Fibroblast of lung (primary cell): ENCODE results near the gene TMED8. TPM values are rescaled to one million over a fixed set of nuclear protein-coding genes. Genes with fewer than 3 reads are reported as not detected.
"Not testable (repeated sequence)": the region's sequence is repeated elsewhere in the genome, so short reads cannot be mapped to it uniquely, and the experiment has no call there.

Experiments used
- DNase-seq, 2 donors: peaks; one replicate each; pipeline versions ENCODE4 v3.0.0 to v3.0.0-alpha.2; 2010; ENCODE audit warnings: low read depth in 2 of 2
- H2AFZ ChIP-seq: 2 replicates; pipeline ENCODE4 v1.5.1; 2012; ENCODE audit warnings: low read length, control low read depth, inconsistent platforms
- H3K27ac ChIP-seq: 2 replicates; pipeline ENCODE4 v1.5.1; 2011; ENCODE audit warnings: low read length, control low read depth; ENCODE audit not compliant: insufficient read depth
- H3K27me3 ChIP-seq: 2 replicates; pipeline ENCODE4 v1.5.1; 2011; ENCODE audit warnings: mild to moderate bottlenecking, low read length; ENCODE audit not compliant: control insufficient read depth, insufficient read depth
- H3K36me3 ChIP-seq: 2 replicates; pipeline ENCODE4 v1.5.1; 2011; ENCODE audit warnings: low read length; ENCODE audit not compliant: control insufficient read depth, insufficient read depth
- H3K4me1 ChIP-seq: 2 replicates; pipeline ENCODE4 v1.5.1; 2011; ENCODE audit warnings: low read length; ENCODE audit not compliant: control insufficient read depth, insufficient read depth; ENCODE audit errors: extremely low read depth
- H3K4me2 ChIP-seq: 2 replicates; pipeline ENCODE4 v1.5.1; 2011; ENCODE audit warnings: low read length, control low read depth; ENCODE audit not compliant: insufficient read depth; ENCODE audit errors: extremely low read depth
- H3K4me3 ChIP-seq, 4 experiments: fragments of 200-600 bp in 1 of 4; sonication (generic) in 1 of 4; replicated peaks in 1 of 4; 2 replicates each; pipeline ENCODE4 v1.5.1; 2011 to 2016; ENCODE audit warnings: low read length in 4 of 4, low read depth in 3 of 4, mild to moderate bottlenecking in 3 of 4, control low read depth in 2 of 4, inconsistent platforms in 1 of 4, mixed read lengths in 1 of 4; ENCODE audit not compliant: insufficient read depth in 1 of 4; ENCODE audit errors: control extremely low read depth in 1 of 4
- H3K79me2 ChIP-seq: 2 replicates; pipeline ENCODE4 v1.5.1; 2012; ENCODE audit warnings: mild to moderate bottlenecking, low read length, inconsistent platforms; ENCODE audit not compliant: control insufficient read depth, insufficient read depth
- H3K9ac ChIP-seq: 2 replicates; pipeline ENCODE4 v1.5.1; 2011; ENCODE audit warnings: mild to moderate bottlenecking, low read length, control low read depth; ENCODE audit not compliant: insufficient read depth
- H3K9me3 ChIP-seq: 2 replicates; pipeline ENCODE4 v1.5.1; 2012; ENCODE audit warnings: low read depth, low read length; ENCODE audit not compliant: control insufficient read depth, insufficient read depth
- H4K20me1 ChIP-seq: 2 replicates; pipeline ENCODE4 v1.5.1; 2011; ENCODE audit warnings: low read length; ENCODE audit not compliant: control insufficient read depth, insufficient read depth; ENCODE audit errors: extremely low read depth
- EZH2 ChIP-seq: IDR thresholded peaks from 2 replicates; pipeline ENCODE4 v1.5.1; 2012; ENCODE audit warnings: low read length, control low read depth, mild to moderate bottlenecking; ENCODE audit errors: missing control alignments
- polyA plus RNA-seq, 2 donors: library from polyadenylated mRNA; depleted of rRNA in 1 of 2; stranded (reverse) in 1 of 2; unstranded in 1 of 2; fragments of >200 nt; gene quantifications; 2 replicates each; pipeline ENCODE4 v1.2.1, GENCODE V29; 2011 to 2012; ENCODE audit warnings: missing spikeins in 1 of 2
- total RNA-seq: library from RNA; depleted of rRNA; stranded (reverse); fragments of >200 nt; gene quantifications from 2 replicates; pipeline ENCODE4 v1.2.1, GENCODE V29; 2014
- TF ChIP-seq, protein P1 (sequence below), 2 donors: IDR thresholded peaks in 1 of 2; conservative IDR thresholded peaks in 1 of 2; 1 replicate in 1 of 2; 2 replicates in 1 of 2; pipeline ENCODE4 v1.5.1; 2011 to 2012; ENCODE audit warnings: low read length in 2 of 2, control low read depth in 1 of 2, inconsistent platforms in 1 of 2, low read depth in 1 of 2, mild to moderate bottlenecking in 1 of 2

The TMED8 gene
- total and polyA plus RNA-seq, 2 donors (not counting 1 experiment from before 2014, with no cell fraction given) = 7.0 to 7.4 TPM

DNA sequence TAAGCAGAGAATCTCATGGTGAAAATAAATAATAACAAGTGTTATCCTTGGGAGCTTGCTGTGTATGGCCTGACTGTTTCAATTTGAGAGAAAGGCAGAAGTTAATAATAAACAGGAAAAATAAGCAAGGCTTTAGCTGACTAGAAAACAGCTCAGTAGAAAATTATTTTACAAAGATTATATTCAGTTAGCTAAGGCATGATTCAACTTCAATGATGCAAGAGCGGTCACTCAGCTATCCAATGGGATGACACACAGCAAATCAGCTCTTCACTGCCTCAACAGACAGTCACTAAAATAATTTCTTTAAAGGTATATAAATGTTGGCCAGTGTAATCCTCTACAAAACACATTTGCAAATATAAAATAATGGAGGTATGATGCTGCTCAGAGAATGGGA lies 37.5 kb downstream of the TMED8 start:
- H3K4me1 ChIP-seq = peaks cover 3% of the 10 kb centered on the region
- H3K27ac ChIP-seq = no peak overlapping the region
- TF ChIP-seq, protein P1, sequence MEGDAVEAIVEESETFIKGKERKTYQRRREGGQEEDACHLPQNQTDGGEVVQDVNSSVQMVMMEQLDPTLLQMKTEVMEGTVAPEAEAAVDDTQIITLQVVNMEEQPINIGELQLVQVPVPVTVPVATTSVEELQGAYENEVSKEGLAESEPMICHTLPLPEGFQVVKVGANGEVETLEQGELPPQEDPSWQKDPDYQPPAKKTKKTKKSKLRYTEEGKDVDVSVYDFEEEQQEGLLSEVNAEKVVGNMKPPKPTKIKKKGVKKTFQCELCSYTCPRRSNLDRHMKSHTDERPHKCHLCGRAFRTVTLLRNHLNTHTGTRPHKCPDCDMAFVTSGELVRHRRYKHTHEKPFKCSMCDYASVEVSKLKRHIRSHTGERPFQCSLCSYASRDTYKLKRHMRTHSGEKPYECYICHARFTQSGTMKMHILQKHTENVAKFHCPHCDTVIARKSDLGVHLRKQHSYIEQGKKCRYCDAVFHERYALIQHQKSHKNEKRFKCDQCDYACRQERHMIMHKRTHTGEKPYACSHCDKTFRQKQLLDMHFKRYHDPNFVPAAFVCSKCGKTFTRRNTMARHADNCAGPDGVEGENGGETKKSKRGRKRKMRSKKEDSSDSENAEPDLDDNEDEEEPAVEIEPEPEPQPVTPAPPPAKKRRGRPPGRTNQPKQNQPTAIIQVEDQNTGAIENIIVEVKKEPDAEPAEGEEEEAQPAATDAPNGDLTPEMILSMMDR (conservative IDR thresholded peaks at IDR 0.05 in 1 of 2, IDR thresholded peaks at IDR 0.05 in 1 of 2; ENCODE audit: low read depth in 1 of 2, low read length in 2 of 2) = no peak
- no peak for TF ChIP-seq EZH2
- no peaks in the 10 kb centered on the region for H3K79me2 ChIP-seq
- no peaks in the 10 kb centered on the region for H3K36me3 ChIP-seq
- no peak overlapping the region for H3K4me3 ChIP-seq
- H3K27me3 ChIP-seq = no peaks in the 10 kb centered on the region
- H3K4me2 ChIP-seq = no peak overlapping the region
- no peaks in the 10 kb centered on the region for H4K20me1 ChIP-seq
- peak; percentile 14 to 44 for DNase-seq
- no peaks in the 10 kb centered on the region for H3K9me3 ChIP-seq
- H3K9ac ChIP-seq = no peak overlapping the region
- no peak overlapping the region for H2AFZ ChIP-seq

DNA sequence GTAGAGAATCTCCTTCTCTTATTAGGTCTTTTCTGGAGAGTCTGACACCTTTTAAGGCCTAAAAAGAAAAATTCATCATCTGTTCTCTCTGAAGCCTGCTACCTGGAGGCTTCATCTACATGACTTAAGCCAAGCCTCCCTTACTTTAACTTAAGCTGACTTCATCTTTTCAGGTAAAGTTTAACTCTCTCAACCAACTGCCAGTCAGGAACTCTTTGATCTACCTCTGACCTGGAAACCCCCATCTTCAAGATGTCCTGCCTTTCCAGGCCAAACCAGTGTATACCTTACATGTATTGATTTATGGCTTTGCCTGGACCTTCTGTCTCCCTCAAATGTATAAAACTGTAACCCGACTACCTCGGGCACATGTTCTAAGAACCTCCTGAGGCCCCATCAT lies 38.6 kb downstream of the TMED8 start:
- H3K4me3 ChIP-seq = no peak overlapping the region
- no peak for DNase-seq
- no peak overlapping the region for H3K9ac ChIP-seq
- peaks cover 3% of the 10 kb centered on the region for H3K4me1 ChIP-seq
- TF ChIP-seq, protein P1 (conservative IDR thresholded peaks at IDR 0.05 in 1 of 2, IDR thresholded peaks at IDR 0.05 in 1 of 2; ENCODE audit: low read depth in 1 of 2, low read length in 2 of 2) = no peak
- TF ChIP-seq EZH2 = no peak
- H2AFZ ChIP-seq = no peak overlapping the region
- no peak overlapping the region for H3K27ac ChIP-seq
- no peaks in the 10 kb centered on the region for H3K27me3 ChIP-seq
- no peaks in the 10 kb centered on the region for H4K20me1 ChIP-seq
- no peaks in the 10 kb centered on the region for H3K9me3 ChIP-seq
- no peak overlapping the region for H3K4me2 ChIP-seq
- no peaks in the 10 kb centered on the region for H3K79me2 ChIP-seq
- no peaks in the 10 kb centered on the region for H3K36me3 ChIP-seq

DNA sequence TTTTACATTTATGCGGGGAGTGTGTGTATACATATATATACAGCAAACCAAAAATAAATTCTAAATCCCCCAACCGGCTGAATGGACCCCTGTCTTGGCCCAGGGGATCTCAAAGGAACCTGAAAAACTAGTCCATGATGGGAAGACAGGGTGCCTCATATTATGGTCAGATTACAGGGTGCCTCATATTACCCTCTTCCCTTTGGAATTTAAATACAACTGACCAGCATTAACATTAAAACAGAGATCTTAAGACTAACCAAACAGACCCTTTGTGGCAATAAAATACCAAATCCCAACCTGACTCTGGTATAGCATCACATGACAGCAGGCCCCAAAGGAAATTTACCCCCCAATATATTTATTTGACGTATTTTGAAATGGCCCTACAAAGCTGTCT lies 39.0 kb downstream of the TMED8 start:
- Histone ChIP-seq H3K27ac (no peak overlapping the region), H3K4me2 (no peak overlapping the region), H4K20me1 (no peaks in the 10 kb centered on the region), H2AFZ (no peak overlapping the region), H3K27me3 (no peaks in the 10 kb centered on the region), H3K36me3 (no peaks in the 10 kb centered on the region), H3K9ac (no peak overlapping the region), H3K4me1 (peaks cover 3% of the 10 kb centered on the region), H3K4me3 (no peak overlapping the region), H3K79me2 (no peaks in the 10 kb centered on the region), H3K9me3 (no peaks in the 10 kb centered on the region)
- TF ChIP-seq, protein P1 (conservative IDR thresholded peaks at IDR 0.05 in 1 of 2, IDR thresholded peaks at IDR 0.05 in 1 of 2; ENCODE audit: low read depth in 1 of 2, low read length in 2 of 2) = no peak
- no peak for TF ChIP-seq EZH2
- DNase-seq = no peak

- DNase-seq, H3K79me2 ChIP-seq, H3K4me2 ChIP-seq, H3K4me1 ChIP-seq, H3K9me3 ChIP-seq, H3K4me3 ChIP-seq, H3K36me3 ChIP-seq, H2AFZ ChIP-seq, H3K27ac ChIP-seq, H4K20me1 ChIP-seq, H3K9ac ChIP-seq, H3K27me3 ChIP-seq: not testable (repeated sequence)
Measured at GRCh38 chr14:77337255-77337654, 39.6 kb downstream of the TMED8 start.
